ENCODE data around the gene SRPK2. TPM values are rescaled to one million over a fixed set of nuclear protein-coding genes. Genes with fewer than 3 reads are reported as not detected.
"Not testable (repeated sequence)": the region's sequence is repeated elsewhere in the genome, so short reads cannot be mapped to it uniquely, and the experiment has no call there.

Gene SRPK2
- polyA plus RNA-seq, 3 donors: 8.5 to 17.1 (median 14.1) TPM

DNA sequence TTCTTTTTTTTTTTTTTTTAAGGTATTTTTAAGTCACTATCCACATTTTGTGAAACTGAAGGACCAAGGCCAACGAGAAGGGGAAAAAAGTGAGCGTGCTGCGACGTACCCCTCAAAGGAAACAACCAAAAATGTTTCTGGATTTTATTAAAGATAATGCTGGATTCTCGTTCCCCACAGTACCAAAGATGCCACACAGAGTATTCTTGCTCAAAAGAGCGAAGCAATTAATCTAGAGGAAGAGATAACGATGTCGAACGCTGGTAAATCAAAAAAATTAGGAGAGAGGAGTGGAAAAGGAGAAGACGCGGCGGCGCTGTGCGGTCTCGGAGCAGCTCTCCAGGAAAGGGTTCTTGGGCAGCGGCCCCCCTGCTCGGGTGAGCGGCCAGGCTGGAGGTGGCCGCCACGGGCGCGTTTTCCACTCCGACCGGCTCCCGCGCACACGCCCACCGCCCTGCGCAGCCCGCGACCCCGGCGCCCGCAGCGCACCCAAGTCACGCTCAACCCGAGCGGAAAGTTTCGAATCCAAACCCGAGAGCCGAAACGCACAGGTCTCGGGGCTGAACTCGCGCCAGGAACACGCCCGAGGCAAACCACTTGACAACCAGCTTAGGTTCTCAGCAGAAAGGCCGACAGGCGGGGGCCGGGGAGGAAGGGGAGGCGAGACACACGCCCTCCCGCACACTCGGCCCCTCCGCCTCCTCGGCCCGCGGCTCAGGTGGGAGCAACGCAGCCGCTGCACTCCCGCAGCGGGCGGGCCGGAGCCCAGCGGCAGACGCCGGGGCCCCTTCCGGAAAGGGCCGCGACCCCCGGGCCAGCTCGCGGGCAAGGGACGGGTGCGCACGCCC lies 989 bp downstream of the SRPK2 start:
- 1 to 3% (median 1%) methylated on average over 65 to 76 of the region's 76 CpGs for WGBS, 3 donors
- H3K27ac ChIP-seq (ENCODE audit: low read depth, low read length): no peak overlapping the region

DNA sequence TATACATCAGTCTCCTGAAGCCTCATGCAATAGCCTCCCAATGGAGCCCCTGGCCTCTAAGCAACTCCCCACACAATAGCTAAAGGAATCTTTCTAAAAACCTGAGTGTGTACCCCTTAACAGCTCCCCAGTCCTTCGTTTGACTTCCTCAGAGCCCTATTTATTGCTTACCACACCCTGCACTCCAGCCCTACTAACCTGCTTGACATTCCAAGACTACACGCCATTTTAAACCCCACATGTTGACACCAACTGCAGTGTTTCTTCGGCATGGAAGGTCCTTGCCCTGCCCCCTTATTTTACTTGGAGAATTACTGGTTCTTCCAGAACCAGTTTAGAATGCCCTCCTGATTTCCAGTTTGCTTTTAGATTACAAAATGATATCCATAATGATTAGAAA lies 10.8 kb downstream of the SRPK2 start:
- 76 to 91% (median 84%) methylated on average over 3 of the region's 3 CpGs for WGBS, 3 donors
- no peak overlapping the region for H3K27ac ChIP-seq (ENCODE audit: low read depth, low read length)

- 83 to 84% (median 83%) methylated on average over 4 of the region's 4 CpGs for WGBS, 3 donors
- no peak overlapping the region for H3K27ac ChIP-seq (ENCODE audit: low read depth, low read length)
These were observed 11.7 kb downstream of the SRPK2 start for GRCh38 chr7:105376908-105377533.

- 59 to 90% (median 70%) methylated on average over 2 to 3 of the region's 3 CpGs for WGBS, 3 donors
- no peak overlapping the region for H3K27ac ChIP-seq (ENCODE audit: low read depth, low read length)
These were observed 18.8 kb downstream of the SRPK2 start for GRCh38 chr7:105369944-105370343.

- WGBS, 3 donors: 52 to 96% (median 90%) methylated on average over 2 of the region's 2 CpGs
- H3K27ac ChIP-seq (ENCODE audit: low read depth, low read length): no peak overlapping the region
These were observed 21.3 kb downstream of the SRPK2 start for GRCh38 chr7:105367458-105367857.

DNA sequence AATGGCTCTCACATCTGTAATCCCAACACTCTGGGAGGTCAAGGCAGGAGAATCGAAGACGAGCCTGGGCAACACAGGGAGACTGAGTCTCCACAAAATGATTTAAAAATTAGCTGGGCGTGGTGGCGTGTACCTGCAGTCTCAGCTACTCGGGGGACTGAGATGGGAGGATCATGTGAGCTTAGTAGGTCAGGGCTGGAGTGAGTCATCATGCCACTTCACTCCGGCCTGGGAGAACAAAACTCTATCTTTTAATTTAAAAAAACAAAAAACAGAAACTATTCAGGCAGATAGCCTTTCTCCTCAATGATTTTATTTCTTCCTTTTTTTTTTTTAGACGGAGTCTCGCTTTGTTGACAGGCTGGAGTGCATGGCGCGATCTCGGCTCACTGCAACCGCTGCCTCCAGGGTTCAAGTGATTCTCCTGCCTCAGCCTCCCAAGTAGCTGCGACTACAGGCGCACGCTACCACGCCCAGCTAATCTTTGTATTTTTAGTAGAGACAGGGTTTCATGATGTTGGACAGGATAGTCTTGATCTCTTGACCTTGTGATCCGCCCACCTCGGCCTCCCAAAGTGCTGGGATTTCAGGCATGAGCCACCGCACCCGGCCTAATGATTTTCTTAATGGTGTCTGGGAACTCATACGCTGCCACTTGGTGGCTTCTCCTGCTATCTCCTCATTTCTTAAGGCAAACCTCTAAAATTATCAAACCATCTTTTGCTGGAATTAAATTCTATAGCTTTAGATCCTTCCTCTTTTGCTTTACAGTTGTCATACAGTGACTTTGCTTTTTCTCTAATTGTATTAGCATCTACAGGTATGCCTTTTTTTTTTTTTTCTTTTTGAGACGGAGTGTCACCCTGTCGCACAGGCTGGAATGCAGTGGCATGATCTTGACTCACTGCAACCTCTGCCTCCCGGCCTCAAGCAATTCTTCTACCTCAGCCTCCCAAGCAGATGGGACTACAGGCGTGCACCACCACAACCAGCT lies 22.9 kb downstream of the SRPK2 start:
- no peak overlapping the region for H3K27ac ChIP-seq (ENCODE audit: low read depth, low read length)

DNA sequence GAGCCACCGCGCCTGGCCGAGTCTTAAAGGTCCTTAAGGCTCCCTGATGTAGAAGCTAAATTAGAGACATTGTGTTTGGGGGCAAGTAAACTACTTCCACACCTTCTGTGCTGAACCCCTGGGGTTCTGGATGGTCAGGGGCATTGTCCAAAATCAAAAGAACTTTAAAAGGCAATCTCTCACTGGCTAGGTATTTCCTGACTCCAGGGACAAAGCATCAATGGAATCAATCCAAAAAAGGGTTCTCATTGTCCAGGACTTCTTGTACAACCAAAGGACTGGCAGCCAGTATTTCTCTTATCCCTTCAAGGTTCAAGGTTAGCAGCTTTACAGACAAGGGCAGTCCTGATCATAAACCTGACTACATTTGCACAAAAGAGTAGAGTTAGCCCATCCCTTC lies 24.0 kb downstream of the SRPK2 start:
- H3K27ac ChIP-seq (ENCODE audit: low read depth, low read length): no peak overlapping the region
- 94 to 100% (median 98%) methylated on average over 3 of the region's 3 CpGs for WGBS, 3 donors

More for the DNA sequence above, 22.9 kb downstream of the SRPK2 start:
- WGBS, 3 donors: 93 to 96% (median 95%) methylated on average over 25 of the region's 25 CpGs

GRCh38 chr7:105363657-105364056 lies 25.1 kb downstream of the SRPK2 start:
- WGBS, 3 donors: 96 to 98% (median 97%) methylated on average over 6 of the region's 6 CpGs
- not testable (repeated sequence) for H3K27ac ChIP-seq (ENCODE audit: low read depth, low read length)

DNA sequence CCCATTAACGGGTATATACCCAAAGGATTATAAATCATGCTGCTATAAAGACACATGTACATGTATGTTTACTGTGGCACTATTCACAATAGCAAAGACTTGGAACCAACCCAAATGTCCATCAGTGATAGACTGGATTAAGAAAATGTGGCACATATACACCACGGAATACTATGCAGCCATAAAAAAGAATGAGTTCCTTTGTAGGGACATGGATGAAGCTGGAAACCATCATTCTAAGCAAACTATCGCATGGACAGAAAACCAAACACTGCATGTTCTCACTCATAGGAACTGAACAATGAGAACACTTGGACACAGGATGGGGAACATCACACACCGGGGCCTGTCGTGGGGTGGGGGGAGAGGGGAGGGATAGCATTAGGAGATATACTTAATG lies 26.0 kb downstream of the SRPK2 start:
- H3K27ac ChIP-seq (ENCODE audit: low read depth, low read length): not testable (repeated sequence)
- WGBS, 3 donors: 92 to 98% (median 95%) methylated on average over 5 of the region's 5 CpGs

DNA sequence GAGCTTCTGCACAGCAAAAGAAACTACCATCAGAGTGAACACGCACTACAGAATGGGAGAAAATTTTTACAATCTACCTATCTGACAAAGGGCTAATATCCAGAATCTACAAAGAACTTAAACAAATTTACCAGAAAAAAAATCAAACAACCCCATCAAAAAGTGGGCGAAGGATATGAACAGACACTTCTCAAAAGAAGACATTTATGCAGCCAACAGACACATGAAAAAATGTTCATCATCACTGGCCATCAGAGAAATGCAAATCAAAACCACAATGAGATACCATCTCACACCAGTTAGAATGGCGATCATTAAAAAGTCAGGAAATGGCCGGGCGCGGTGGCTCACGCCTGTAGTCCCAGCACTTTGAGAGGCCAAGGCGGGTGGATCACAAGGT lies 26.7 kb downstream of the SRPK2 start:
- 97 to 100% (median 98%) methylated on average over 8 of the region's 8 CpGs for WGBS, 3 donors
- H3K27ac ChIP-seq (ENCODE audit: low read depth, low read length): not testable (repeated sequence)

DNA sequence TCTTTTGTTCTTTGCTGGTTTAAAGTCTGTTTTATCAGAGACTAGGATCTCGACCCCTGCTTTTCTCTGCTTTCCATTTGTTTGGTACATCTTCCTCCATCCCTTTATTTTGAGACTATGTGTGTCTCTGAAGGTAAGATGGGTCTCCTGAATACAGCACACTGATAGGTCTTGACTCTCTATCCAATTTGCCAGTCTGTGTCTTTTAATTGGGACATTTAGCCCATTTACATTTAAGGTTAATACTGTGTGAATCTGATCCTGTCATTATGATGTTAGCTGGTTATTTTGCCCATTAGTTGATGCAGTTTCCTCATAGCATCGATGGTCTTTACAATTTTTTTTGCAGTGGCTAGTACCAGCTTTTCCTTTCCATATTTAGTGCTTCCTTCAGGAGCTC lies 28.6 kb downstream of the SRPK2 start:
- 87 to 96% (median 94%) methylated on average over 2 of the region's 2 CpGs for WGBS, 3 donors

DNA sequence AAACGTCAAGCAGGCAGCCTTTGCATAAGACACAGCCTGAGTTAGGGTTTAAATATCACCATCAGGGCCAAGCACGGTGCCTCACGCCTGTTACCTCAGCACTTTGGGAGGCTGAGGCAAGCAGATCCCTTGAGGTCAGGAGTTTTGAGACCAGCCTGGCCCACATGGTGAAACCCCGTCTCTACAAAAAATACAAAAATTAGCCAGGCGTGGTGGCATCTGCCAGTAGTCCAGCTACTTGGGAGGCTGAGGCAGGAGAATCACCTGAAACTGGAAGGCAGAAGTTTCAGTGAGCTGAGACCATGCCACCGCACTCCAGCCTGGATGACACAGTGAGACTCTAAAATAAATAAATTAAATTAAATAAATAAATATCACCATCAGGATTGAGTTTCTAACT lies 33.0 kb downstream of the SRPK2 start:
- WGBS, 3 donors: 85 to 94% (median 92%) methylated on average over 6 of the region's 6 CpGs
- H3K27ac ChIP-seq (ENCODE audit: low read depth, low read length): no peak overlapping the region

More for the DNA sequence above, 28.6 kb downstream of the SRPK2 start:
- not testable (repeated sequence) for H3K27ac ChIP-seq (ENCODE audit: low read depth, low read length)

GRCh38 chr7:105354383-105354782 lies 34.3 kb downstream of the SRPK2 start:
- no peak overlapping the region for H3K27ac ChIP-seq (ENCODE audit: low read depth, low read length)
- WGBS, 3 donors: 88 to 90% (median 89%) methylated on average over 2 of the region's 2 CpGs

- no peak overlapping the region for H3K27ac ChIP-seq (ENCODE audit: low read depth, low read length)
- WGBS, 3 donors: 31 to 37% (median 36%) methylated on average over 5 of the region's 5 CpGs
These were observed 34.9 kb downstream of the SRPK2 start for GRCh38 chr7:105353752-105354328.

DNA sequence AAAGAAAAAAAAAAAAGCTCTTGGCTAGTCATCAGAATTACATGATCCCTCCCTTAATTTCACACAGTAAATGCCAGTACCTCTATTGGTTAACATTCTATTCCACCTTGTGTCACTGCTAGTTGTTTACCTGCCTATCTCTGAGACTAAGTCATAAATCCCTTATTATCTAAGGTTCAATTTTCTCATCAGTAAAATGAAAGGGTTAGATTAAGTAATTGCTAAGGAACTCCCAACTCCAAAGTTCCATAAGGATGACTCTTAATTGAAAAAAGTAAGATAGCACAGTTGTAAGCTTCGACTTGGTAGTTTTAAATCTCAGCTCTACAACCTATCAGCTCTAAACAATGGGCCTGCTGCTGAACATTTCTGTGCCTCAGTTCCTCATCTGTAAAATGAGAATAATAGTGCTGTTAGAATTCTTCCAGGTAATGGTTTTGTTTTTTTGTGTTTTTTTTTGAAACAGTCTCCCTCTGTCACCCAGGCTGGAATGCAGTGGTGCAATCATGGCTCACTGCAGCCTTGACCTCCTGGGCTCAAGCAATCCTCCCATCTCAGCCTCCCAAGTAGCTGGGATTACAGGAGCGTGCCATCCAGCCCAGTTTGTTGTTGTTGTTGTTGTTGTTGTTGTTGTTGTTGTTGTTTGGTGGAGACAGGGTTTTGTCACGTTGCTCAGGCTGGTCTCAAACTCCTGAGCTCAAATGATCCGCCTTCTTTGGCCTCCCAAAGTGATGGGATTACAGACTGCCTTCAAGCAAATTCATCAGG lies 35.6 kb downstream of the SRPK2 start:
- no peak overlapping the region for H3K27ac ChIP-seq (ENCODE audit: low read depth, low read length)
- WGBS, 3 donors: 76 to 89% (median 80%) methylated on average over 4 of the region's 4 CpGs

DNA sequence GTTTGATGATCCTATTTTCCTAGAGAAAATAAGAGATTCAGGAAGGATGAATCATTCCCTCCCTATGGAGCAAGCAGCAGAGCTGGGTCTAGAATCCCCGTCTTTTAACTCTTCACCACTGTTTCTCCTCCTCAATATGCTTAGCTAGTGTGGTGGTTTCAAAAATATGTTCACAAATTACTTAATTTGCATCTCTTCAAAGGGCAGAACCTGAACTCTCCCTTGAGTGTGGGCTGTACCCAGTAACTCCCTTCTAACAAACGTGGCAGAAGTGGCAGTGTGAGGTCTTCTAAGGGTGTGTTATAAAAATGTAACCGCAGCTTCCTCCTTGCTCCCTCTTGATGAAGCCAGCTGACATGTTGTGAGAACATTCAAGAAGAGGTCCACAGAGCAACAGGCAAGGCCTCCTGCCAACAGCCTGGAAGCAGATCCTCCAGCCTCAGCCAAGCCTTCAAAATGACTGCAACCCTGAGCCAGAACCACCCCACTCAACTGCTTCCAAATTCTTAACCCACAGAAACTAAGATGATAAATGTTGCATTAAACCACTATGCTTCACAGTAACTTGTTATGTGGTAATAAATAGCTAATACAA lies 36.6 kb downstream of the SRPK2 start:
- no peak overlapping the region for H3K27ac ChIP-seq (ENCODE audit: low read depth, low read length)
- 4 to 47% (median 6%) methylated on average over 3 of the region's 3 CpGs for WGBS, 3 donors

- WGBS, 3 donors: 61 to 94% (median 86%) methylated on average over 7 of the region's 7 CpGs
- H3K27ac ChIP-seq (ENCODE audit: low read depth, low read length): no peak overlapping the region
These were observed 37.8 kb downstream of the SRPK2 start for GRCh38 chr7:105350906-105351305.

Measured in adipose tissue (tissue), 3 donors.